HepG2 (cell line): ENCODE results near the gene HES2. TPM values are rescaled to one million over a fixed set of nuclear protein-coding genes. Genes with fewer than 3 reads are reported as not detected.

Source experiments
- ARID2 ChIP-seq: sonication (generic); formaldehyde crosslinking; IDR thresholded peaks from 2 replicates; pipeline ENCODE4 v1.8.1; 2022; ENCODE audit warnings: mild to moderate bottlenecking, missing genetic modification reagents, borderline replicate concordance
- ARID3A ChIP-seq: IDR thresholded peaks from 2 replicates; pipeline ENCODE4 v1.6.1; 2012; ENCODE audit warnings: low read depth, low read length, improper control_type of control experiment
- CREM ChIP-seq, 2 experiments: sonication (generic) in 1 of 2; formaldehyde crosslinking in 1 of 2; IDR thresholded peaks; 2 replicates each; pipeline versions ENCODE4 v1.4.0 to v1.6.1; 2016 to 2020; ENCODE audit warnings: antibody characterized with exemption in 1 of 2, mild to moderate bottlenecking in 1 of 2, missing genetic modification reagents in 1 of 2
- FOXA3 ChIP-seq: IDR thresholded peaks from 2 replicates; pipeline ENCODE4 v1.6.1; 2016; ENCODE audit warnings: missing genetic modification reagents, missing compliant biosample characterization
- GLMP ChIP-seq: sonication (generic); formaldehyde crosslinking; IDR thresholded peaks from 2 replicates; pipeline ENCODE4 v1.9.0; 2021; ENCODE audit warnings: missing genetic modification reagents, mild to moderate bottlenecking, borderline replicate concordance
- IKZF4 ChIP-seq: sonication (generic); formaldehyde crosslinking; IDR thresholded peaks from 2 replicates; pipeline ENCODE4 v1.5.1; 2020; ENCODE audit warnings: borderline replicate concordance, mild to moderate bottlenecking, low read depth, missing genetic modification reagents; ENCODE audit errors: not compliant biosample characterization
- PAXIP1 ChIP-seq: sonication (generic); formaldehyde crosslinking; conservative IDR thresholded peaks from 2 replicates; pipeline ENCODE4 v1.4.0; 2020; ENCODE audit warnings: mild to moderate bottlenecking, missing genetic modification reagents, moderate library complexity
- RBFOX2 ChIP-seq: fragments of 200-400 bp; formaldehyde crosslinking; IDR thresholded peaks from 2 replicates; pipeline ENCODE4 v1.6.1; 2017; ENCODE audit warnings: low read depth, mild to moderate bottlenecking, low read length
- RBM22 ChIP-seq: fragments of 200-400 bp; formaldehyde crosslinking; optimal IDR thresholded peaks from 2 replicates; pipeline ENCODE3; 2017; ENCODE audit warnings: mild to moderate bottlenecking, low read length, moderate library complexity
- SRY ChIP-seq: sonication (generic); formaldehyde crosslinking; IDR thresholded peaks from 2 replicates; pipeline ENCODE4 v1.8.0; 2022; ENCODE audit warnings: mild to moderate bottlenecking, missing genetic modification reagents
- TRIM22 ChIP-seq: fragments of 450-650 bp; IDR thresholded peaks from 2 replicates; pipeline ENCODE4 v1.6.1; 2017
- USF2 ChIP-seq, 2 experiments: sonication (generic) in 1 of 2; formaldehyde crosslinking in 1 of 2; IDR thresholded peaks; 2 replicates each; pipeline versions ENCODE4 v1.5.1 to v1.6.1; 2011 to 2020; ENCODE audit warnings: borderline replicate concordance in 1 of 2, low read depth in 1 of 2, low read length in 1 of 2, mild to moderate bottlenecking in 1 of 2, missing genetic modification reagents in 1 of 2, moderate library complexity in 1 of 2
- ZFP41 ChIP-seq: sonication (generic); formaldehyde crosslinking; IDR thresholded peaks from 2 replicates; pipeline ENCODE4 v1.4.0; 2020; ENCODE audit warnings: mild to moderate bottlenecking, missing genetic modification reagents, borderline replicate concordance
- ZNF205 ChIP-seq: IDR thresholded peaks from 2 replicates; pipeline ENCODE4 v1.6.1; 2018; ENCODE audit warnings: missing biosample characterization, missing genetic modification reagents
- ZNF24 ChIP-seq: fragments of 450-650 bp; IDR thresholded peaks from 2 replicates; pipeline ENCODE4 v1.6.1; 2017; ENCODE audit warnings: antibody characterized with exemption, mild to moderate bottlenecking
- ZNF34 ChIP-seq: sonication (generic); formaldehyde crosslinking; IDR thresholded peaks from 2 replicates; pipeline ENCODE4 v1.4.0; 2020; ENCODE audit warnings: mild to moderate bottlenecking, missing genetic modification reagents, borderline replicate concordance
- ZNF549 ChIP-seq: sonication (generic); formaldehyde crosslinking; IDR thresholded peaks from 2 replicates; pipeline ENCODE4 v1.5.0; 2020; ENCODE audit warnings: missing genetic modification reagents
- polyA plus RNA-seq, 8 experiments: library from polyadenylated mRNA; depleted of rRNA in 3 of 8; stranded (reverse) in 7 of 8; unstranded in 1 of 8; fragments of >200 nt; fragmentation: Illumina TruSeq in 4 of 8; extraction: Trizol in 4 of 8; gene quantifications; 2 replicates each; pipeline versions ENCODE4 v1.2.1 to v1.2.3, GENCODE V29; 2011 to 2016; ENCODE audit warnings: low read depth in 4 of 8, missing spikeins in 1 of 8, mixed read lengths in 1 of 8; ENCODE audit not compliant: insufficient read depth in 1 of 8
- total RNA-seq, 5 experiments: library from RNA; depleted of rRNA; stranded (reverse); fragments of >200 nt; fragmentation: Illumina TruSeq; extraction: Trizol; gene quantifications; 2 replicates each; pipeline ENCODE4 v1.2.3, GENCODE V29; 2016; ENCODE audit warnings: low read depth in 1 of 5

HES2 gene
- total and polyA plus RNA-seq, 2 of the 13 experiments (the other 11 are each of a cell fraction or from before 2014, with no cell fraction given) = 0.11 to 0.17 TPM

GRCh38 chr1:6447818-6448748 lies 28.4 kb upstream of the HES2 start (continued):
- no peak for TF ChIP-seq ARID3A
- TF ChIP-seq FOXA3 = peak; percentile 6; the same call in 1 of the 2 replicates
- peak; percentile 97 for TF ChIP-seq ZNF205 (CRISPR knock-in tag)
- TF ChIP-seq ZNF34 (CRISPR knock-in tag) = no peak
- TF ChIP-seq ARID2 (CRISPR knock-in tag) = no peak
- TF ChIP-seq RBM22 = no peak
- TF ChIP-seq ZFP41 = no peak
- peak; percentile 89 for TF ChIP-seq RBFOX2
- TF ChIP-seq SRY (CRISPR knock-in tag) = no peak
- no peak for TF ChIP-seq ZNF549 (CRISPR knock-in tag)
- TF ChIP-seq USF2 (IDR thresholded peaks at IDR 0.05; ENCODE audit: low read depth, low read length) = no peak
- no peak; the same call in 1 of the 2 replicates for TF ChIP-seq USF2 (CRISPR knock-in tag; IDR thresholded peaks at IDR 0.05; ENCODE audit: borderline replicate concordance)
- peak; percentile 53 for TF ChIP-seq IKZF4 (CRISPR knock-in tag)
- no peak for TF ChIP-seq TRIM22
- no peak for TF ChIP-seq GLMP (CRISPR knock-in tag)
- no peak; the same call in 1 of the 2 replicates for TF ChIP-seq CREM (IDR thresholded peaks at IDR 0.05)
- TF ChIP-seq CREM (CRISPR knock-in tag; IDR thresholded peaks at IDR 0.05) = no peak
- peak; percentile 75 for TF ChIP-seq PAXIP1 (CRISPR knock-in tag)
- TF ChIP-seq ZNF24 = no peak
